ENCODE data around the gene TRMT1.

The TRMT1 gene

DNA sequence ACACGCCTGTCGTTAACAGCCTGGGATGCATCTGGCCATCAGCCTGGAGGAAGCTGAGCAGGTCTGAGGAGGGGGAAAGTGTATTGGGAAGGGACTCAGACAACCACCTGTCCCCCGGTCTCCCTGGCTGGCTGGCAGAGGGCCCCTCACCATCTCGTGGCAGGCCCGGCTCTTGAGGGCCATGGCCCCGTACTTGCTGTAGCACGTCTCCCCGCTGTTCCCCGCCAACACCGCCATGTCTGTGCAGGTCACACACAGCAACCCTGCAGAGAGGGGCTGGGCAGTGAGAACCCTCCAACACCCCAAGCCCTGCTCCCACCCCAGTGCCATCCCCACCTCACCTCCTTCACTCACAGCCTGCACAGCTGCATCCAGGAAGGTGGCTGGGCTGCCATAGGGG is 4.0 kb downstream of the TRMT1 start:
- TF ChIP-seq TEAD4 (IDR thresholded peaks at IDR 0.05) (no peak), CEBPB (IDR thresholded peaks at IDR 0.05) (no peak), NFIC (IDR thresholded peaks at IDR 0.05) (no peak), TCF12 (IDR thresholded peaks at IDR 0.05; ENCODE audit: low read depth) (no peak), EGR1 (IDR thresholded peaks at IDR 0.05) (no peak), ZBTB7A (IDR thresholded peaks at IDR 0.05; ENCODE audit: low read depth) (no peak), TAF1 (IDR thresholded peaks at IDR 0.05; ENCODE audit: low read depth) (no peak), RAD21 (IDR thresholded peaks at IDR 0.05; ENCODE audit: low read depth) (no peak), FOXM1 (IDR thresholded peaks at IDR 0.05; ENCODE audit: borderline replicate concordance, low read depth) (no peak), CREB1 (IDR thresholded peaks at IDR 0.05; ENCODE audit: low read depth) (no peak), YY1 (IDR thresholded peaks at IDR 0.05; ENCODE audit: low read depth) (no peak), EP300 (IDR thresholded peaks at IDR 0.05; ENCODE audit: borderline replicate concordance) (no peak)
- TF ChIP-seq, protein P1, sequence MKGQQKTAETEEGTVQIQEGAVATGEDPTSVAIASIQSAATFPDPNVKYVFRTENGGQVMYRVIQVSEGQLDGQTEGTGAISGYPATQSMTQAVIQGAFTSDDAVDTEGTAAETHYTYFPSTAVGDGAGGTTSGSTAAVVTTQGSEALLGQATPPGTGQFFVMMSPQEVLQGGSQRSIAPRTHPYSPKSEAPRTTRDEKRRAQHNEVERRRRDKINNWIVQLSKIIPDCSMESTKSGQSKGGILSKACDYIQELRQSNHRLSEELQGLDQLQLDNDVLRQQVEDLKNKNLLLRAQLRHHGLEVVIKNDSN (IDR thresholded peaks at IDR 0.05) = no peak
- TF ChIP-seq, protein P2, sequence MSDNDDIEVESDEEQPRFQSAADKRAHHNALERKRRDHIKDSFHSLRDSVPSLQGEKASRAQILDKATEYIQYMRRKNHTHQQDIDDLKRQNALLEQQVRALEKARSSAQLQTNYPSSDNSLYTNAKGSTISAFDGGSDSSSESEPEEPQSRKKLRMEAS (IDR thresholded peaks at IDR 0.05) = no peak
- TF ChIP-seq, protein P3, sequence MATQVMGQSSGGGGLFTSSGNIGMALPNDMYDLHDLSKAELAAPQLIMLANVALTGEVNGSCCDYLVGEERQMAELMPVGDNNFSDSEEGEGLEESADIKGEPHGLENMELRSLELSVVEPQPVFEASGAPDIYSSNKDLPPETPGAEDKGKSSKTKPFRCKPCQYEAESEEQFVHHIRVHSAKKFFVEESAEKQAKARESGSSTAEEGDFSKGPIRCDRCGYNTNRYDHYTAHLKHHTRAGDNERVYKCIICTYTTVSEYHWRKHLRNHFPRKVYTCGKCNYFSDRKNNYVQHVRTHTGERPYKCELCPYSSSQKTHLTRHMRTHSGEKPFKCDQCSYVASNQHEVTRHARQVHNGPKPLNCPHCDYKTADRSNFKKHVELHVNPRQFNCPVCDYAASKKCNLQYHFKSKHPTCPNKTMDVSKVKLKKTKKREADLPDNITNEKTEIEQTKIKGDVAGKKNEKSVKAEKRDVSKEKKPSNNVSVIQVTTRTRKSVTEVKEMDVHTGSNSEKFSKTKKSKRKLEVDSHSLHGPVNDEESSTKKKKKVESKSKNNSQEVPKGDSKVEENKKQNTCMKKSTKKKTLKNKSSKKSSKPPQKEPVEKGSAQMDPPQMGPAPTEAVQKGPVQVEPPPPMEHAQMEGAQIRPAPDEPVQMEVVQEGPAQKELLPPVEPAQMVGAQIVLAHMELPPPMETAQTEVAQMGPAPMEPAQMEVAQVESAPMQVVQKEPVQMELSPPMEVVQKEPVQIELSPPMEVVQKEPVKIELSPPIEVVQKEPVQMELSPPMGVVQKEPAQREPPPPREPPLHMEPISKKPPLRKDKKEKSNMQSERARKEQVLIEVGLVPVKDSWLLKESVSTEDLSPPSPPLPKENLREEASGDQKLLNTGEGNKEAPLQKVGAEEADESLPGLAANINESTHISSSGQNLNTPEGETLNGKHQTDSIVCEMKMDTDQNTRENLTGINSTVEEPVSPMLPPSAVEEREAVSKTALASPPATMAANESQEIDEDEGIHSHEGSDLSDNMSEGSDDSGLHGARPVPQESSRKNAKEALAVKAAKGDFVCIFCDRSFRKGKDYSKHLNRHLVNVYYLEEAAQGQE (IDR thresholded peaks at IDR 0.05; ENCODE audit: low read depth) = no peak

DNA sequence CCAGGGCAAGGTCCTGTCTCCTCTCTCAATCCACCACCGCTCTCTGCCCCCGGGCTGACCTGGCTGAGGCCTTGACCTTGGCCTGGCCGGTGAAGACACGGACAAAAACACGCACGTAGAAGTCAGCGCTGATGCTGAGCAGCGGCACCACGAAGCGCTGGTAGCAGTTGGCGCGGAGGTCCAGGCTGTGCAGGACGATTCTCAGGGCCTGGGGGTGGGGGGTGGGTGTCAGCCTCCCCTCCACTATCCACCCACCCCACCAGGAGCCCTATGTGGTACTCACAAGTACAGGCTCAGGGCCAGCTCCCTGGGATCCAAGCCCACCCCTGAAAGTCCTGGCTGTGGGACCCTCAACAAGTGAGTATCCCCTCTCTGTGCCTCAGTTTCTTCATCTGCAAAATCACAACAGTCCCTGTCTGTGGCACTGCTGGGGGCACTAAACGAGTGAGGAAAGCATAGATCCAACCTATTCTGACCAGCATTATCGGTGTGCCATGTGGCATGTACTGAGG is 6.4 kb downstream of the TRMT1 start:
- TF ChIP-seq EGR1 (IDR thresholded peaks at IDR 0.05) (no peak), CREB1 (IDR thresholded peaks at IDR 0.05; ENCODE audit: low read depth) (no peak), TCF12 (IDR thresholded peaks at IDR 0.05; ENCODE audit: low read depth) (no peak), TEAD4 (IDR thresholded peaks at IDR 0.05) (no peak)
- TF ChIP-seq, protein P1 (IDR thresholded peaks at IDR 0.05) = no peak

DNA sequence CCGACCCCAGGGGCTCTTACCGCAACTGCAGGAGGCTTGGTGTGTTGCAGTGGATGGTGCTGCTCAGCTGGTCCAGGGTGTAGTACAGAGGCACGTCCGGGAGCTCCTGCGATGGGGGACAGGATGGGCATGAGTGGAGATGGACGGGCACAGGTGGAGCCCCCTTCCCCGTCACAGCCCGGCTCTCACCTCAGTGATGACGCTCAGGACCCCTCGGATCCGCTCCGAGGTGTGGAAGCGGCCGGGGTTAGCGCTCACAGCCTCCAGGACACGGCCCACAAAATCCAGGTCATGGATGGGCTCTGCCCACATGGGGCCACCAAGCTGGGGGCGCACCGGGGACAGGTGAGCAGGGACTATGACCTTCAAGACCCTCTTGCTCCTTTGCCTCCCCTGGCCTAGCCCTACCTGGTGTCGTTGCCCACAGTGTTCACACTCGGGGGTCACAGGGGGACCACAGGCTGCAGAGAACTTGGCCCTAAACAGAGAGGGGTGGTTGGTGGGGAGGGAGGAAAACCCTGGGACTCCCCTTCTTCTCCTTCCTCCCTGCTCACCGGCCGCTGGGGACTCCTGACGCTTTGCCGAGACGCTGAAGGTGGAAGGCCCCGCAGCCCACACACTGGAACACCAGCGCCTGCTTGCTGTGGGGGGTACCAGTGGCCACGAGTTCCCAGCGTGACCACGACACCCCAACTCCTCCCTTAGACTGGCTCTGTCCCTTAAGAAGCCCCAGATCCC is 7.0 kb downstream of the TRMT1 start:
- TF ChIP-seq CEBPB (IDR thresholded peaks at IDR 0.05) (no peak), ZBTB7A (IDR thresholded peaks at IDR 0.05; ENCODE audit: low read depth) (no peak), TAF1 (IDR thresholded peaks at IDR 0.05; ENCODE audit: low read depth) (no peak), RAD21 (IDR thresholded peaks at IDR 0.05; ENCODE audit: low read depth) (no peak), EGR1 (IDR thresholded peaks at IDR 0.05) (no peak), TEAD4 (IDR thresholded peaks at IDR 0.05) (no peak), EP300 (IDR thresholded peaks at IDR 0.05; ENCODE audit: borderline replicate concordance) (no peak)

DNA sequence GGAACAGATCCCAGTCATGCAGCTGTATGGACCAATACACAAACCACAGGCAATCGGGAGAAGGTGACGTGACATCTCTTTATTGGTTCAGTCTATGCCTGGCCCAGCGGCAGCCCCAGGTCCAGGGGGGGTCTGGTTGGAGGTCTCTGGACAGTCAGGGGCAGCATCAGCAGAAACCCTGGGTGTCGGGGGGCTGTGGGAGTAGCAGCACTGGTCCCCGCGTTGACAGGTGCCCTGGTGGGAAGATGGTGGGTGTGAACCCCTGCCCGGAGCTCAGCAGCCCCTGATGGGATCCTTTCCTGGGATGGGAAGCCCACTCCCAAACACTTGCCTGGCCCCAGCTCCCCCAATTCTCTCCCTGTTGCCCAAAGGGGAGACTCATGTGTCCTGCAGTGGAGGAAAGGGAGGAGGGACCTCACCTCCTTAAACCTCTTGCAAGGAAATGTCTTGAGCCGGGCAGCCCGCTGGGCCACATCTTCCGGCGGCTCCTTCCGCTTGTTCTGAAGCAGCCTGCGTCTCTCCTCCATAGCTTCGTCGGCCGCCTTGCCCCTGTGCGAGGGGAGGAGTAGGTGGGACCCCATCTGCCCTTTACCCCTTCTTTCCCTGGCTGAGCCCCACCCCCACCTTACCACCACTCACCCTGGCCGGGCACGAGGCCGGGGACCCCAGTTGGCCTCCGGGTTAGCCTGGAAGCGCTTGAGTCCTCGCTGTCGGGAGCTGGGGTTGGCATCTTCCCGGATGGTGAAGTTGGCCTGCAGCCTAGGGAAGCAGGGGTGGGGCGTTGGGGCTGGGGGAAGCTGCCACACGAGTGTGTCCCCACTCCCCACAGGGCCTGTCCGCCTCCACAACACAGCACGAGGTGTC is 11.5 kb downstream of the TRMT1 start:
- no peak for TF ChIP-seq NFIC (IDR thresholded peaks at IDR 0.05)
- no peak for TF ChIP-seq TAF1 (IDR thresholded peaks at IDR 0.05; ENCODE audit: low read depth)
- TF ChIP-seq, protein P2 (IDR thresholded peaks at IDR 0.05) = no peak
- no peak for TF ChIP-seq TEAD4 (IDR thresholded peaks at IDR 0.05)
- TF ChIP-seq, protein P3 (IDR thresholded peaks at IDR 0.05; ENCODE audit: low read depth) = no peak
- TF ChIP-seq FOXM1 (IDR thresholded peaks at IDR 0.05; ENCODE audit: borderline replicate concordance, low read depth) = no peak
- TF ChIP-seq ZBTB7A (IDR thresholded peaks at IDR 0.05; ENCODE audit: low read depth) = no peak
- no peak for TF ChIP-seq EGR1 (IDR thresholded peaks at IDR 0.05)
- TF ChIP-seq CREB1 (IDR thresholded peaks at IDR 0.05; ENCODE audit: low read depth) = no peak
- TF ChIP-seq EP300 (IDR thresholded peaks at IDR 0.05; ENCODE audit: borderline replicate concordance) = no peak
- TF ChIP-seq, protein P1 (IDR thresholded peaks at IDR 0.05) = no peak
- TF ChIP-seq RAD21 (IDR thresholded peaks at IDR 0.05; ENCODE audit: low read depth) = no peak
- no peak for TF ChIP-seq YY1 (IDR thresholded peaks at IDR 0.05; ENCODE audit: low read depth)
- no peak for TF ChIP-seq CEBPB (IDR thresholded peaks at IDR 0.05)

All from Ishikawa (cell line).